ENCODE measurements around the gene NFIX.
"Not testable (repeated sequence)": the region's sequence is repeated elsewhere in the genome, so short reads cannot be mapped to it uniquely, and the experiment has no call there.

Gene NFIX

DNA sequence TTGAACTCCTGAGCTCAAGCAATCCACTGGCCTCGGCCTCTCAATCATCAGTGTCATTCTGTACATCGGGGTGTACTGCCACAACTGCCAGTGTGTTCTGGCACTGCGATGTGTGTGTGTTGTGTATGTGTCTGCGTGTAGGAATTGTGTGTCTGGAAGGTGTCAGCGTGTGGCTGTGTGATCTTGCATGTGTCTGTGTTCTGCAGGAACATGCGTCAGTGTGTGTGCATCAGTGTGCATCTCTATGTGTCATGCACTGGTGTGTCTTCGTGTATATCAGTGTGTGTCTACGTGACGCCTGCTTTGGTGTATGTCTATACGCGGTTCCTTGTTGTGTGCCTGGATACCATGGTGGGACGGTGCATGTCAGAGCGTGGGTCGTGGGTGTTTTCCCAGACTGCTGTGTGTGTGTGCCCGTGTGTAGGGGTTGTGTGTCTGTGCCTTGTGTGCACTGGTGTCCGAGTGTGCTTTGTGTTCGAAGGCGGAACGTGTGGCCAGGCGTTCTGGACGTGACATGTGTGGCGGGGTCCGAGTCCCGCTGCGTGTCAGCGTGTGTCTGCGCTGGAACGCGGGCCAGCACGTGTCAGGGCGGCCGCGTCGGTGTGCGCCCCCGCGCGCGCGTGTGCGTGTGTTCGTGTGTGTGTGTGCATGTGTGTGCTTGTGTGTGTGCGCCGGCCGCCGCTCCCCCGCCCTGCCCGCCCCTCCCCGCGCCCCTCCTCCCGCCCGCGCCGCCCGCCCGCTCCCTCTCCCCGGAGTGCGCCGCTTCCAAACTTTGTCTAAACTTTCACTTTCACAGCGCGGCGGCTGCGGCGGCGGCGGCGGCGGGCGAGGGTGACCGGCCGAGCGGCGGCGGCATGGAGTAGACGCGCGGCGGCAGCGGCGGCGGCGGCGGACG lies at the start of gene NFIX:
Gene NFIX (plus strand): TSS at position 775 of the 895 bp plus-strand sequence. CDS start 363 bp downstream, outside the sequence.
- DNase-seq = peak; percentile 65

DNA sequence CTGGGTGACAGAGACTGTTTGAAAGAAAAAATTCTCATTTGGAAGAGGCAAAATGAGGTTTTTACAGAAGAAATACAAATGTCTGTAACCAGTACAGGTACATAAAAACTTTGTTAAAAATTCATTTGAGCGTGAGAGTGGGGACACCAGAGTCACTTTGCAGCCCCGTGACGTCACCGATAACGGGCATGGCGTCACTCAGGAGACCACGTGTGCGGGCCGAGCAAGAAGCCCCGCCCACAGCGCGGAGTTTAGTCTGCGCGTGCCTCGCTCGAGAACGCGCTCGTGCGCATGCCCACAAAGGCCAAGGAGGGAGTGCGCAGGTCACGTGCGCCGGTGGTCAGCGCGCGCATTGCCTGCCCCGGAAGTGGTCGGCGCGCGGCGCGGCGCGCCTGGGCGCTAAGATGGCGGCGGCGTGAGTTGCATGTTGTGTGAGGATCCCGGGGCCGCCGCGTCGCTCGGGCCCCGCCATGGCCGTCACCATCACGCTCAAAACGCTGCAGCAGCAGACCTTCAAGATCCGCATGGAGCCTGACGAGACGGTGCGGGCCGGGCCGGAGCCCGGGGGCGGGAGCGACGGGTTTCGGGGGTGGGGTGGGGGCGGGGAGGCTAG lies 49.7 kb upstream of the NFIX start, which contains the start of gene RAD23A:
Gene RAD23A (plus strand): TSS at position 384 of the 613 bp plus-strand sequence. CDS start 87 bp downstream, at position 471.
- peak; percentile 70 for DNase-seq

DNA sequence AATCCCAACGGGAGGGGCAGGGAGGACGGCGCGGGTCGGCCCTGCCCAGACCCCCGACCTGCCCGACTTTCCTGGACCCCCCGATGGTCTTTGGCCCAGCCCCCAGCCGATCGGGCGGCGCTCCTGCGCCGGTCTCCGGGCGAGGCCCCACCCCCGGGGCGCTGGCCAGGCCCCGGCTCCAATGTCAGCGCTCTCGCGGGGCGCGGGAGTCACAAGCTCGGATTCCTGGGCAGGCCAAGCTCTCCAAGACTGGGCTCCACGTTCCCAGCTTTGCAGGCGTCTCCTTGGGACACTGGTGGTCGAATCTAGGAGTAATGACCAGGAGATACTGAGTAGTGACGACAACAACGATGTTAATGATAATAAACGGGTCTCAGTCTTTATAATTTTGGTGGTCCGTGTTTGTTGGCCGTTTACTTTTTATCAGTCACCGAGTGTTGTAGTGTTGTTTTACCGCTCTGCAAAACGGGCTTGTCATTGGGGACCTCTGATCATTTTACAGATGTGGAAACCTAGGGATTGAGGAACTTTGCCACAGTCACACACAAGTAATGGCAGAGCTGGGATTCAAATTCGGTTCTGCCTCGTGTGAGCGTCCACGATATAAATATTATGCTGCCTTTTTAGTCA lies 49.1 kb upstream of the NFIX start:
- no peak for DNase-seq

DNA sequence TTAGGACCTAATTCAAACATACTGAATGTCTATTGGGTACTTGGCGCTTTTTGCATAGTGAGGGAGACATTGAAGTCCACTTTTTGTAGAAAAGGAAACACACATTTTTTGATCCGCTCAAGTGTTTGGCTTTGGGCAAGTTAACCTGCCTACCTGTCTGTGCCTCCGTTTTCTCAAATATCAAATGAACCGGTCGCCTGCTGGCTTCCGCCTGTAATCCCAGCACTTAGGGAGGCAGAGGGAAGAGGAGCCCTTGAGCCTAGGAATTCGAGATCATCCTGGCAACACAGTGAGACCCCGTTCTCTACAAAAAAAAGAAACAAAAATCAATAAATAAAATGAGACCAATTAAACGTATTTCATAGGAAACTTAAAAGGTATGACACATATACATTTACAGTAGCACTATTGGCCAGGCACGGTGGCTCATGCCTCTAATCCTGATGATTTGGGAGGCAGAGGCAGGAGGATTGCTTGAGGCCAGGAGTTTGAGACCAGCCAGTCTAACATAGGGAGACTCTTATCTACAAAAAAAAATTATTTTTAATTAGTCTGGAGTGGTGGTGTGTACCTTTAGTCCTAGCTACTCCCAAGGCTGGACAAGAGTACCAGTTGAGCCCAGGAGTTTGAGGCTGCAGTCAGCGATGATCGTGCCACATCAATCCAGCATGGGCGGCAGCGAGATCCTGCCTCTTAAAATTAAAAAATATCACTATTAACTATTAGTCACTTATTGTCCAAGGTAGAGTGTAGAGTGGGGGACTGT lies 48.4 kb upstream of the NFIX start:
- no peak for DNase-seq

DNA sequence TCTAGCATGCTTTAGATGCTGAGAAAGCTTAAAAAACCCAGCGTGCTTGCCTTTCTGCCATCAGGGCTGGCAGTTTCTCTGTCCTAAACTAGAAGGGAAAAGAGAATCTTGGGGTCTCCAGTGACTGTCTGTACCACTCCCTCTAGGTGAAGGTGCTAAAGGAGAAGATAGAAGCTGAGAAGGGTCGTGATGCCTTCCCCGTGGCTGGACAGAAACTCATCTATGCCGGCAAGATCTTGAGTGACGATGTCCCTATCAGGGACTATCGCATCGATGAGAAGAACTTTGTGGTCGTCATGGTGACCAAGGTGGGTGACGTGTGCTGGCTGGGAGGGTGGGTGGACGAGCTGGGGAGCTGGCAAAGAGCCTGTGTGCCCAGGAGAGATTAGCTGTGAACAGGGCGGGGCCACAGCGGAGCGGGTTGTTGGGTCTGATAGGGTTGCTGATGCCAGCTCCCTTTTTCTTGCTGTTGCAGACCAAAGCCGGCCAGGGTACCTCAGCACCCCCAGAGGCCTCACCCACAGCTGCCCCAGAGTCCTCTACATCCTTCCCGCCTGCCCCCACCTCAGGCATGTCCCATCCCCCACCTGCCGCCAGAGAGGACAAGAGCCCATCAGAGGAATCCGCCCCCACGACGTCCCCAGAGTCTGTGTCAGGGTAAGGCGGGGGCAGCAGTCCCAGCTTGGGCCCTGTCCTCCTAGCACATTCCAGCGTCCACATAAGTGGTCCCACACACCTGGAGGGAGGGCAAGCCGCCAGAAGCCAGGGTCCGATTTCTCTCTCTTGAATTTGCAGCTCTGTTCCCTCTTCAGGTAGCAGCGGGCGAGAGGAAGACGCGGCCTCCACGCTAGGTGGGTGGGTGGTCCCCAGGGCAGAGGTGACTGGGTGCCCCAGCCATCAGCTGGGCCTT lies 47.3 kb upstream of the NFIX start:
- DNase-seq = no peak

DNA sequence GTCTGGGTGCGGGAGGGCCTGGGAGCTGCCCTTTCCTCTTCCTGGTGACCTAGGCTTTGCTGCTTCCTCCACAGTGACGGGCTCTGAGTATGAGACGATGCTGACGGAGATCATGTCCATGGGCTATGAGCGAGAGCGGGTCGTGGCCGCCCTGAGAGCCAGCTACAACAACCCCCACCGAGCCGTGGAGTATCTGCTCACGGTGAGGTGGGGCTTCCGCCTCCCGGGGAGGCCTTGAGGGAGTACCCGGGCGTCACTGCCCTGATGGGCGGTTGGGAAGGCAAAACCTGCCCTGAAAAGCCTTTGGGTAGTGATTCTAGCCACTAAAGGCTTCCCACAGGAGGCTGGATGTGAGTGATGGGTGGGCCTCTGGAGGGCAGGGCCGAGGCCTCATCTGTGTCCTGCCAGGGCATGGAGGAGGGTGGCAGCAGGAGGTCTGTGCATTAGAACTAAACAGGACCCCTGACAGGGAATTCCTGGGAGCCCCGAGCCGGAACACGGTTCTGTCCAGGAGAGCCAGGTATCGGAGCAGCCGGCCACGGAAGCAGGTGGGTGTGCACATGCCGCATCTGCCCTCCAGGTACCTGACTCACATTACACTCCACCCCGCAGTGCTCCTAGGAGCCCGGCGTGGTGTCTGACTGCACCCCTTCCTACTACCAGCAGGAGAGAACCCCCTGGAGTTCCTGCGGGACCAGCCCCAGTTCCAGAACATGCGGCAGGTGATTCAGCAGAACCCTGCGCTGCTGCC lies 46.5 kb upstream of the NFIX start:
- DNase-seq = no peak

DNA sequence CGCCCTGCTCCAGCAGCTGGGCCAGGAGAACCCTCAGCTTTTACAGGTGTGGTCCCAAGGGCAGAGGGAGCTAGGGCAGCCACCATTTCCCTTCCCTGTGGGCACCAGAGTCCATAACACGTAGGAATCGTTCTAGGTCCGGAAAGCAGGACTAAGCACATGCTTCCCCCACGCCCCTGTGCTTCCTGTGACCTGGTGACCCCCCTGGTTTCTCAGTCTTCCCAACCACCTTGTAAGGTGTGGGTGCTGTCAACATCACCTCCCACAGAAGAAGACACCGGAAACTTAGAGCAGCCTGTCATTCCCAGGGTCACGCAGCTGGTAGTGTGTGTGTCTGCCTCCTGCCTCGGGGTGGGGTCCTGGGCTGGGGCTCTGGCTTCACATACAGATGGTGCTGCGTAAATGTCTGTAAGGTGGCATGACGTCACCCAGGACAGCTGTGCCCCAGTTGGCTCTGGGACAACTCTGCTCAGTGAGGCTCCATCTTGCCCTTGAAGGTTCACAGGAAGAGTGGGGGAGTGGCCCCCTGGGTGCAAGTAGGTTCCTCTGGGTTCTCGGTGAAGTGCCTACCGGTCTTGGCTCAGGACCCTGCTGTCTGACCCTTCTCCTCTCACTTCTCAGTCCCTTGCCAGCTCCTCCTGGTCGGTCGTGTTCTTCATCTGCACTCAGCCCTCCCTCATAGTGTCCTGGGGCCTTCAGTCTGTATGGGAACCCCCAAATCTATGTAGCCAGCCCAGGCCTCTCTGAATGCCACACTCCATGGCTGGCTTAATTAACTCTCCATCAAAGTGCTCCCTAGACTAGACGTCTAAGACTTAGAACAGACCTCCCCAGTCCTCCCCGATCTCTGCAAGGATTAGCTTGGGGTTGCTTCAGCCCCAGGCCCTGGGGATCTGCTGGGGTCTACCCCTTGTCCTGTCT lies 45.7 kb upstream of the NFIX start:
- DNase-seq = no peak

DNA sequence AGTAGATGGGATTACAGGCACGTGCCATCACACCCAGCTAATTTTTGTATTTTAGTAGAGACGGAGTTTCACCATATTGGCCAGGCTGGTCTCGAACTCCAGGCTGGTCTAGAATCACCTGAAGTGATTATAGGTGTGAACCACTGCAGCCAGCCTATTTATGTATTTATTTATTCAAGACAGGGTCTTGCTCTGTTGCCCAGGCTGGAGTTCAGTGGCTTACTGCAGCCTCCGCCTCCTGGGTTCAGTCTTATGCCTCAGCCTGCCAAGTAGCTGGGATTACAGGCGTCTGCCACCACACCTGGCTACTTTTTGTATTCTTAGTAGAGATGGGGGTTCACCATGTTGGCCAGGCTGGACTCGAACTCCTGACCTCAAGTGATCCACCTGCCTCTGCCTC lies 43.2 kb upstream of the NFIX start:
- not testable (repeated sequence) for DNase-seq

DNA sequence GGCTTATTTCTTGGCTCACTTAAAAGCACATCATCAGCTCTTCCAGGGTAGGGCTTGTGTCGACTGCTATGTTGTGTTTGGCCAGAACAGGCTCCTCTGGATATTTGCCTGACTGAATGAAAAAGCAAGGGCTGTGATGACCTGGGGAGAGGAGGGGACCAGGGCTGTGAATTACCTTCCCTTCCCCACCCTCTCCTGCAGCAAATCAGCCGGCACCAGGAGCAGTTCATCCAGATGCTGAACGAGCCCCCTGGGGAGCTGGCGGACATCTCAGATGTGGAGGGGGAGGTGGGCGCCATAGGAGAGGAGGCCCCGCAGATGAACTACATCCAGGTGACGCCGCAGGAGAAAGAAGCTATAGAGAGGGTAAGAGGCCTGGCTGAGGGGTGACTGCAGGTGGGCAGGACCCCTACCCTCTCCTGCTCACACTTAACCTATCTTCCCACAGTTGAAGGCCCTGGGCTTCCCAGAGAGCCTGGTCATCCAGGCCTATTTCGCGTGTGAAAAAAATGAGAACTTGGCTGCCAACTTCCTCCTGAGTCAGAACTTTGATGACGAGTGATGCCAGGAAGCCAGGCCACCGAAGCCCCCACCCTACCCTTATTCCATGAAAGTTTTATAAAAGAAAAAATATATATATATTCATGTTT lies 42.7 kb upstream of the NFIX start:
- DNase-seq = no peak

DNA sequence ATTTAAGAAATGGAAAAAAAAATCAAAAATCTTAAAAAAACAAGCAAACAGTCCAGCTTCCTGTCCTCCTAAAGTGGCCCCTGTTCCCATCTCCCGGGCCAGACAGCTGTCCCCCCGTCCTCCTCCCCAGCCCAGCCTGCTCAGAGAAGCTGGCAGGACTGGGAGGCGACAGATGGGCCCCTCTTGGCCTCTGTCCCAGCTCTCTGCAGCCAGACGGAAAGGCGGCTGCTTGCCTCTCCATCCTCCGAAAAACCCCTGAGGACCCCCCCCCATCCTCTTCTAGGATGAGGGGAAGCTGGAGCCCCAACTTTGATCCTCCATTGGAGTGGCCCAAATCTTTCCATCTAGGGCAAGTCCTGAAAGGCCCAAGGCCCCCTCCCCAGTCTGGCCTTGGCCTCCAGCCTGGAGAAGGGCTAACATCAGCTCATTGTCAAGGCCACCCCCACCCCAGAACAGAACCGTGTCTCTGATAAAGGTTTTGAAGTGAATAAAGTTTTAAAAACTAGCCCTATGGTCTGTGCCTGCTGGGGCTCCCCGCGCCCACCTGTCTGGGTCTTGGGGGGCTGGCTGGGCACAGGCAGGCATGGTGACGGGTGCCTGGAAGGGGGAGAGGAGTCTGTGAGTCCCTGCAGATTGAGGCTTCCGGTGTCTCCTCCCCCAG lies 42.0 kb upstream of the NFIX start:
- no peak for DNase-seq

DNA sequence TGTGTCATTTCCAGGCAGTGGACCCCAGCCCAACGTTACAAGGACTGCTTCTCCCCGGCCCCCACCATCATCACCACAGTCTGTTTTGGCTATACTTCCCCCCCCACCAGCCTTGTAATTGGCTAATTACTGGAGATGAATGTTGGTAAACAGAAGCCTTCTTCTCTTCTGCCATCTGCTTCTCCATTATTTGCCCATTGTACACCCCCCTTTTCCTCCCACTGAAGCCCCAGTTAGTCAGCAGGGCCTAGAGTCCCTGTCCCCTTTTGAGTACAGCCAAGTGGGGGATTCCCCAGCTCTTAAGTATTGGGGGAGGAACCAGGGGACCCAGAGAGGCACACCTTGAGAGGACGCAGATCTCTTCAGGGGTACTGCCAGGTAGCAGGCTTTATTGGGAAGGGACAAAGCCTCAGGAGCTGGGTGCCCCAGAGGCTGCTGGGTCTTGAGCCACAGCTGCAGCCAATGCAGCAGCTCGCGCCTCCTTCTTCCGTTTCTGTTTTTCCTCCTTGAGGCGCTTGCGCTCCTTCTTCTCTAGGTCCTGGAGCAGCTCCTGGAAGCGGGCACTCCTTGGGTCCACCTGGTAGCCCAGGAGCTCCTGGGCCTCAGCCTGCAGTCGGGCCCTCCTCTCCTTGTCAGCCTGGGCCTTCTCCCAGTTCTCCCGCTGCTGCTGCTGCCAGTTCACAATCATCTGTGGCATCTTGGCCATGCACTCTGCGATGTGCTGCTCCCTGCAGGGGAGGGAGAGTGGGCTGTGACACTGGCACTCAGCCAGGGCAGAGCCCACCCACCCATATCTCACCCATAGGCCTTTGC lies 41.3 kb upstream of the NFIX start:
- DNase-seq = no peak

DNA sequence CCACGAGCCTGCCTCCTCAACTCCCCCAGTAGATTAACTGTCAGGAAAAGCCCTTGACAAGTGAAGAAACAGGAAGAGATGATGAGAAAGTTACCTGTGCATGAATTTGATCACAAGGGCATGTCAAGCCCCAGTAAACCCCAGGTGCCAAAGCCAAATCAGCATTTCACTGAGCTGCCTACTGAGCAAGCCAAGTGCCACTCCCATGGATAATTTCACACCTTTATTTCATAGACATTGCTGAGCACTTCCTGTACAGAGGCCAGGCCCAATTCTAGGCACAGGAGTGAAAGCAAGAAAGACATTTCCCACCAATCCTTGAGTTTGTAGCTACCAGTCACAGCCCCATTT lies 40.7 kb upstream of the NFIX start:
- no peak for DNase-seq

DNA sequence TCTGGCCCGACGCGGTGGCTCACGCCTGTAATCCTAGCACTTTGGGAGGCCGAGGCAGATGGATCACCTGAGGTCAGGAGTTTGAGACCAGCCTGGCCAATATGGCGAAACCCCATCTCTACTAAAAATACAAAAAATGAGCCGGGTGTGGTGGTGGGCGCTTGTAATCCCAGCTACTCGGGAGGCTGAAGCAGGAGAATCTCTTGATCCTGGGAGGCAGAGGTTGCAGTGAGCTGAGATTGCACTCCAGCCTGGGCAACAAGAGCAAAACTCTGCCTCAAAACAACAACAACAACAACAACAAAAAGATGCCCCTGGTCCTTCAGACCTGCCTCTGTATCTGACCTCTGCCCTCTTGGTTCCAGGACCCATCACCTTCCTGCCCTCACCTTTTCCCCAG lies 39.7 kb upstream of the NFIX start:
- not testable (repeated sequence) for DNase-seq

DNA sequence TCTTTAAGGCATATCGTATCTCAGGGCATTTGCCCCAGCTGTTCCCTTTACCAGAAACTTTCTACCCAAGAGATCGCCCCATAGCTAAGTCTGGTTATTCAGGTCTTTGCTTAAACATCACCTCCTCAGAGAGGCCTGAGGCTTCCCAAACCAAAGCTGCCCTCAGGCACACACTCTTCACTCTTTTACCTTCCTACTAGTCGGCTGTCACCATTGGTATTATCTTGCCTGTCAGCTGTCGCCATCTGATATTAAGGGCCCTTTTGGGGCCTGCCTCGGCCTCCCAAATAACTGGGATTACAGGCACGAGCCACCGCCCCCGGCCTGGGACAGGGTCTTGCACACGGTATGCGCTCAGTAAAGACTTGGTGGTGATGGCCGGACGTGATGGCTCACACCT lies 39.3 kb upstream of the NFIX start:
- DNase-seq = no peak

DNA sequence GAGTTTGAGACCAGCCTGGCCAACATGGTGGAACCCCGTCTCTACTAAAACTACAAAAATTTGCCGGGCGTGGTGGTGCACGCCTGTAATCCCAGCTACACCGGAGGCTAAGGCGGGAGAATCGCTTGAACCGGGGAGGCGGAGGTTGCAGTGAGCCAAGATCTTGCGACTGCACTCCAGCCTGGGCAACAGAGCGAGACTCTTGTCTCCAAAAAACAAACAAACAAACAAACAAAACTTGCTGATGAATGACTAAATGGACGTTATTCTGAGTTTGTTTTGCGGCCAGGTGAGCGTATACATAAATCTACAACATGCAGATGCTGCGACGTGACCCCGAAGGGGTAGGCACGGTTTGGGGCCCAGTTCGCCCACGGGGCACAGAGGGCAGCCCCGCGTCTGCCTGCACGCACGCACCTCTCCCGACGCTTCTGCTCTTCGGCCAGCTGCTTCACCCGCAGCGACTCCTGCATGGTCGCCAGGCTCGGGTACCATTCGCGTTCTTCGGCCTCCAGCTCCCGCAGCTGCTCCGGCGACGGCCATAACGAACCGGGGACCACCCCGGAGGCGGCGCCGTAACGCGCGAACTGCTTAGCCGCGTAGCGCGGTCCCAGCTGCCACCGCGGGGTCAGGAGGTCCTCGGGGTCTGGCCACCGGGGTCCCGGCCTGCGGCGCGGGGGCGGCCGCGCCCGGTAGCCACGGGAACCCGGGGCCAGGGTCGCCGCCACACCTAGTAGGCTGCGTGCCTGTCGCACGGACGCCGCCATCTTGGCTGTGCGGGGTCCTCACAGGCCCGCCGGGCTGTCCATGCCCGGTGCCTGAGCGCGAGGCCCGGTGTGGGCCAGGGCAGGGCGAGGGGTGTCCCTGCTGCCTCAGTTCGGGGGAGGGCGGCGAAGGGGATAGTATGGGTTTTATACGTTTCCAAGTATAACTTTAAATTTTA lies 38.6 kb upstream of the NFIX start, which contains the start of gene GADD45GIP1:
Gene GADD45GIP1 (minus strand): TSS at position 778 of the 943 bp plus-strand sequence. CDS start 11 bp downstream, at position 767.
- DNase-seq = no peak

DNA sequence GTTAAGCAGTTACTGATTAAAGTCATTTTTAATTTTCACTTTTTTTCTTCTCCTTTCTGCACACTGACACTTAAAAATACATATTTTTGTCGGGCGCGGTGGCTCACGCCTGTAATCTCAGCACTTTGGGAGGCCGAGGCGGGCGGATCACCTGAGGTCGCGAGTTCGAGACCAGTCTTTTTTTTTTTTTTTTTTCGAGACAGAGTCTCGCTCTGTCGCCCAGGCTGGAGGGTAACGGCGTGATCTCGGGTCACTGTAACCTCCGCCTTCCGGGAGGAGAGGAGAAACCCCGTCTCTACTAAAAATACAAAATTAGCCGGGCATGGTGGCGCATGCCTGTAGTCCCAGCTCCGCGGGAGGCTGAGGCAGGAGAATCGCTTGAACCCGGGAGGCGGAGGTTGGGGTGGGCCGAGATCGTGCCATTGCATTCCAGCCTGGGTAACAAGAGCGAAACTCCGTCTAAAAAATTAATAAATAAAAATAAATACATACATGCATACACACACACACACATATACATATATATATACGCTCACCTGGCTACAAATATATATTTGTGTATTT lies 37.8 kb upstream of the NFIX start:
- not testable (repeated sequence) for DNase-seq
